Type B pancreatic cell (in vitro differentiated cells): Measurements from ENCODE around the gene HHEX. TPM values are rescaled to one million over a fixed set of nuclear protein-coding genes. Genes with fewer than 3 reads are reported as not detected.

Experiments used
- DNase-seq: peaks from one replicate; pipeline ENCODE4 v3.0.0; 2021; ENCODE audit warnings: mixed read lengths; ENCODE audit not compliant: unreplicated experiment; ENCODE audit errors: extremely low spot score
- H3K27ac Mint-ChIP-seq: 2 replicates; pipeline ENCODE4 v1.8.0; 2021; ENCODE audit warnings: mild to moderate bottlenecking, mixed read lengths
- H3K27me3 Mint-ChIP-seq: 2 replicates; pipeline ENCODE4 v1.8.0; 2021; ENCODE audit warnings: mixed read lengths
- H3K36me3 Mint-ChIP-seq: 2 replicates; pipeline ENCODE4 v1.8.0; 2021; ENCODE audit warnings: mixed read lengths
- H3K4me1 Mint-ChIP-seq: one replicate; pipeline ENCODE4 v1.8.0; 2021; ENCODE audit warnings: mixed read lengths; ENCODE audit not compliant: unreplicated experiment
- H3K4me3 Mint-ChIP-seq: 2 replicates; pipeline ENCODE4 v1.8.0; 2021; ENCODE audit warnings: mild to moderate bottlenecking, mixed read lengths
- H3K9me3 Mint-ChIP-seq: 2 replicates; pipeline ENCODE4 v1.8.0; 2021; ENCODE audit warnings: mixed read lengths
- total RNA-seq: library from RNA; stranded (reverse); gene quantifications from 2 replicates; pipeline ENCODE4 v1.2.1, GENCODE V29; 2021; ENCODE audit warnings: low replicate concordance
- TF ChIP-seq, protein P1 (sequence below): fragments of 200-600 bp; sonication (generic); conservative IDR thresholded peaks from 2 replicates; pipeline ENCODE4 v1.5.0; 2021; ENCODE audit warnings: antibody characterized with exemption, mild to moderate bottlenecking

HHEX gene
- total RNA-seq, 1 donor from 2014 or later, result 6.7 TPM

GRCh38 chr10:92719991-92720830 is 30.5 kb downstream of the HHEX start:
- no peaks in the 10 kb centered on the region for H3K4me1 Mint-ChIP-seq
- no peaks in the 10 kb centered on the region for H3K9me3 Mint-ChIP-seq
- no peak overlapping the region for H3K4me3 Mint-ChIP-seq
- no peak for DNase-seq
- TF ChIP-seq, protein P1, sequence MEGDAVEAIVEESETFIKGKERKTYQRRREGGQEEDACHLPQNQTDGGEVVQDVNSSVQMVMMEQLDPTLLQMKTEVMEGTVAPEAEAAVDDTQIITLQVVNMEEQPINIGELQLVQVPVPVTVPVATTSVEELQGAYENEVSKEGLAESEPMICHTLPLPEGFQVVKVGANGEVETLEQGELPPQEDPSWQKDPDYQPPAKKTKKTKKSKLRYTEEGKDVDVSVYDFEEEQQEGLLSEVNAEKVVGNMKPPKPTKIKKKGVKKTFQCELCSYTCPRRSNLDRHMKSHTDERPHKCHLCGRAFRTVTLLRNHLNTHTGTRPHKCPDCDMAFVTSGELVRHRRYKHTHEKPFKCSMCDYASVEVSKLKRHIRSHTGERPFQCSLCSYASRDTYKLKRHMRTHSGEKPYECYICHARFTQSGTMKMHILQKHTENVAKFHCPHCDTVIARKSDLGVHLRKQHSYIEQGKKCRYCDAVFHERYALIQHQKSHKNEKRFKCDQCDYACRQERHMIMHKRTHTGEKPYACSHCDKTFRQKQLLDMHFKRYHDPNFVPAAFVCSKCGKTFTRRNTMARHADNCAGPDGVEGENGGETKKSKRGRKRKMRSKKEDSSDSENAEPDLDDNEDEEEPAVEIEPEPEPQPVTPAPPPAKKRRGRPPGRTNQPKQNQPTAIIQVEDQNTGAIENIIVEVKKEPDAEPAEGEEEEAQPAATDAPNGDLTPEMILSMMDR, result no peak
- H3K36me3 Mint-ChIP-seq, result no peaks in the 10 kb centered on the region
- H3K27ac Mint-ChIP-seq, result no peak overlapping the region
- peaks cover 29% of the 10 kb centered on the region for H3K27me3 Mint-ChIP-seq

DNA sequence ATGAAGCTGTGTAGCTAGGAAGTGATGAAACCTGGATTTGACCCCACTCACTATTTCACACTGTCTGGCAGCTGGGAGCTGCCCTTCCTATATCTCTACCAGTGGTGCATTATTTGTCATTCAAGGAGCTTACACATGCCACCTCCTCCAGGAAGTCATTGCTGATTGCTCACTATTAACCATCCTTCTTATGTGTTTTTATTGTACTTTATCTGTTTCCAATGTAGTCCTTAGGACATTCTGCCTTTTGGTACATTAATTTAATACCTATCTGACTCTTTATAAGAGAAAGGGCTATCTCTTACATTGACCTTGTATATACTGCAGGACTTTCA is 31.0 kb downstream of the HHEX start:
- no peak for DNase-seq
- H3K4me3 Mint-ChIP-seq, result no peak overlapping the region
- H3K4me1 Mint-ChIP-seq, result no peaks in the 10 kb centered on the region
- H3K9me3 Mint-ChIP-seq, result peaks cover 4% of the 10 kb centered on the region
- peaks cover 33% of the 10 kb centered on the region for H3K27me3 Mint-ChIP-seq
- no peak overlapping the region for H3K27ac Mint-ChIP-seq
- no peaks in the 10 kb centered on the region for H3K36me3 Mint-ChIP-seq
- TF ChIP-seq, protein P1, result no peak

DNA sequence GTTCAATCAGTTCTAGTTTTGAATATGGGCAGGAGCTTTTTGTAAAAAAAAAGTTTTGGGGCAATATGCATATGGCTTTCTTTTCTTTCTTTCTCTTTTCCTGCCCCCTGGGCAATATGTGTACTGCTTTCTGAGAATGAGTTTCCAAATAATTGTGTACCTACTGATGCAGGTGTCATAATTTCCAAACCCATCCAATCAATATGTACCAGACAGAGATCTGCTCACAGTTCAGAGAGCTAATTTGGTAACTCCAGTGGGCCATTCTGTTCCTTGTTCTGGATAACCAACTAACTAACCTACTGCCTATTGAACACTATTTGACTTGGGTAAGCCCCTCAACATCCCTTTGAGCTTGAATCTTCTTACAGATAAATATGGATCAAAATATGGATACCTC is 32.6 kb downstream of the HHEX start:
- no peaks in the 10 kb centered on the region for H3K36me3 Mint-ChIP-seq
- DNase-seq, result no peak
- H3K4me3 Mint-ChIP-seq, result no peak overlapping the region
- peaks cover 4% of the 10 kb centered on the region for H3K9me3 Mint-ChIP-seq
- H3K27me3 Mint-ChIP-seq, result peaks cover 39% of the 10 kb centered on the region
- no peaks in the 10 kb centered on the region for H3K4me1 Mint-ChIP-seq
- no peak overlapping the region for H3K27ac Mint-ChIP-seq
- TF ChIP-seq, protein P1, result no peak

GRCh38 chr10:92727141-92727540 is 37.4 kb downstream of the HHEX start:
- Mint-ChIP-seq H3K4me3 (no peak overlapping the region), H3K27me3 (peaks cover 34% of the 10 kb centered on the region), H3K36me3 (no peaks in the 10 kb centered on the region), H3K27ac (no peak overlapping the region), H3K4me1 (no peaks in the 10 kb centered on the region), H3K9me3 (peaks cover 4% of the 10 kb centered on the region)
- TF ChIP-seq, protein P1, result no peak
- DNase-seq, result no peak

DNA sequence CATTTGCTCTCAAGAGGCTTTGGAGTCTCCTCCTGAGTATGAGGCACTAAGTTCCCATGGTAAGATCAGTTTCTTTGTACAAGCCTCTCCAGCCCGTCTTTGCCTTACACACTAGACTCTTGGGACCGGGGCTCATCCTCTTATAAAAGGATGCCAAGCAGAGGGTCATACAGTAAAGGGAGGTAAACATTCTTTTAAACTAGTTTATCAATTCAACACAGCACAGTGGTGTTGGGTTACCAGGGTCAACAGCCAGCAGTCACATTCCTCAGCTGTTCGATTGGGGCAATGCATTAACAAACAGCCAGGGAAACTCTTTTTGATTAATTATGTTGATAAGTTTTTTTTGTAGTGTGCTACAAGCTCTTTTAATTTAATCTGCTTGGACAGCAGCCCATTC is 37.8 kb downstream of the HHEX start:
- TF ChIP-seq, protein P1, result no peak
- Mint-ChIP-seq H3K36me3 (no peaks in the 10 kb centered on the region), H3K9me3 (peaks cover 4% of the 10 kb centered on the region), H3K27ac (no peak overlapping the region), H3K4me1 (no peaks in the 10 kb centered on the region), H3K4me3 (no peak overlapping the region), H3K27me3 (peaks cover 30% of the 10 kb centered on the region)
- no peak for DNase-seq
